Fibroblast of skin of back (primary cell): Measurements from ENCODE around the gene RIMBP3C.
"Not testable (repeated sequence)": the region's sequence is repeated elsewhere in the genome, so short reads cannot be mapped to it uniquely, and the experiment has no call there.

Source experiments
- DNase-seq: peaks from one replicate; pipeline ENCODE4 v3.0.0-alpha.2; 2013

RIMBP3C gene

DNA sequence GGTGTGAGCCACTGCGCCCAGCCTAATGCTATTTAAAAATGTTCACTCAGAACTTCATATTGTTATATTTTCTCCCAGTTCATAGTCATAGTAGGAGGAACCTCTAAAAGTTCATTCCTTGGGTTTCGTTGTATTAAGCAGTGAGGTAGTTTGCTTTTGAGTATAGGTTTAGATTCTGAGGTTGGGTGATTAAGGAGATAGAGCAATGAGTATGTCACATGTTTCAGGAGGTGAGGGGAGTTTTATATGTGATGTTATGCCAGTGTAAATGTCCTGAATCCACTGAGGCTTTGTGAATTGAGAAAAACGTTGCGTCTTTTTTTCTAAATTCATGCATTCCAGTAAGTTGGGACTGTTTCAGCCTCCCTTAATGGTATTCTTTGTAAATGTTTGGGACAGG lies 20.4 kb upstream of the RIMBP3C start:
- DNase-seq: no peak

GRCh38 chr22:21570398-21570797 lies 19.1 kb upstream of the RIMBP3C start:
- DNase-seq: no peak

- DNase-seq: no peak
Observed at GRCh38 chr22:21569459-21570170, 18.4 kb upstream of the RIMBP3C start.

- DNase-seq: not testable (repeated sequence)
Observed at GRCh38 chr22:21569076-21569427, 17.8 kb upstream of the RIMBP3C start.

DNA sequence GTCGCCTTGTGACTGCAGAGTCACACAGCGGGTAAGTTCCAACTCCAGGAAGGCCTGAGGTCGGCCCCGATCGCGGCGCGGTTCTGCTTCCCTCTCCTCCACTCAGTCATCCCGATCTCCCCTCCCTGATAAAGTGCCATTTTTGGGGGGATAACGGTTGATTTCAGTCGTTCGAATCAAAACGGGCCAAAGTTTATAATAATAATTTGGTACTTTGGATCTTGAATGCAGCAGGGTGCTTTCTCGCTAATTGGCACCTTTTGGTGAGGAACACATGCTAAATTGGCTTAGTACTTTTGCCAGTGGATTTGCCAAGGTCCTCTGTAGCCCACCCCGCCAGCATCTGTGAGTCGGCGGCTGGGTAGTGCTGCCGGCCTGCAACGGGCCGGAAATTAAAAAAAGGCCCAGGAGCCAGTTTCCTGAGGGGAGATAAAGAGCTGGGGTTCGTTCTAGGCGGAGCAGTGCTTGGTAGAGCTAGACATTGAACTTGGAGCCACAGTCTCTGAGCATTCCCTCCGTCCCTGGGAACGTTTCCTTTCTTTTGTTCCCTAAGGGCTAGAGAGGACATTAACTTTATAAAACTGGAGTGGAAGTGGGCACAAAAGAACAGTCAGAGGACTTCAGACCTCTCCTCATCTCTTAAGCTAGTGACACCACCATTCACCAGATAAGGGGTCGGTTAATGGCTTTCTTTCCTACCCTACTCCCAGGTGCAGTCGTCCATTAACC lies 17.2 kb upstream of the RIMBP3C start:
- peak; percentile 46 for DNase-seq

- DNase-seq: peak; percentile 86
Observed at GRCh38 chr22:21567456-21568346, 16.4 kb upstream of the RIMBP3C start, which contains the start of gene UBE2L3. TSS of gene UBE2L3 (plus strand) at chr22:21567714. CDS start at chr22:21567745, 31 bp downstream.

GRCh38 chr22:21564411-21564810 lies 13.2 kb upstream of the RIMBP3C start:
- no peak for DNase-seq

DNA sequence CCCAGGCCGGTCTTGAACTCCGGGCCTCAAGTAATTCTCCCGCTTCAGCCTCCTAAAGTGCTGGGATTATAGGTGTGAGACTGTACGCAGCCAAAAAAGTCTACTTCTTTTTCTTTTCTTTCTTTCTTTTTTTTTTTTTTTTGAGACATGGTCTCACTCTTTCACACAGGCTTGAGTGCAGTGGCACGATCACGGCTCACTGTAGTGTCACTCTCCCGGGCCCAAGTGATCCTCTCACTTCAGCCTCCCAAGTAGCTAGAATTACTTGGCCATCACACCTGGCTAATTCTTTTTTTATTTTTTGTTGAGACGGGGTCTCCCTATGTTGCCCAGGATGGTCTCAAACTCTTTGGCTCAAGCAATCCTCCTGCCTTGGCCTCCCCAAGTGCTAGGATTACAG lies 12.7 kb upstream of the RIMBP3C start:
- no peak for DNase-seq

GRCh38 chr22:21560657-21561056 lies 9.4 kb upstream of the RIMBP3C start:
- not testable (repeated sequence) for DNase-seq

- not testable (repeated sequence) for DNase-seq
Observed at GRCh38 chr22:21559345-21560125, 8.3 kb upstream of the RIMBP3C start.

DNA sequence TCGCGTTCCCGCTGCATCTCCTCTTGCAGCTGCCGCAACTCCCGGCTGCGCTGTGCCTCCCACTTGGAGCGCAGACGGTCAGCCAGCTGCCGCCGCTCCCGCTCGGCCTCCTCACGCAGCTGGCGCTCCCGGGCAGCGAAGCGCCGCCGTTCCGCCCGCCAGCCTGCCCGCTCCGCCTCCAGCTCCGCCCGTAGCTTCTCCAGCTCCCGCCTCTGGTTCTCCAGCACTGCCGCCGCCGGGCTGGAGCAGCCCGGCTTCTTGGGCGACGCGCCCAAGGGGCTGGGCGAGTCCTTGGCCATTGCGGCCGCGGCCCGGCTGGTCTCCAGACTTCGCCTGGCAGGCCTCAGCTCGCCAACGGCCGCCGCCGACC lies 598 bp downstream of the RIMBP3C start:
- DNase-seq: not testable (repeated sequence)

DNA sequence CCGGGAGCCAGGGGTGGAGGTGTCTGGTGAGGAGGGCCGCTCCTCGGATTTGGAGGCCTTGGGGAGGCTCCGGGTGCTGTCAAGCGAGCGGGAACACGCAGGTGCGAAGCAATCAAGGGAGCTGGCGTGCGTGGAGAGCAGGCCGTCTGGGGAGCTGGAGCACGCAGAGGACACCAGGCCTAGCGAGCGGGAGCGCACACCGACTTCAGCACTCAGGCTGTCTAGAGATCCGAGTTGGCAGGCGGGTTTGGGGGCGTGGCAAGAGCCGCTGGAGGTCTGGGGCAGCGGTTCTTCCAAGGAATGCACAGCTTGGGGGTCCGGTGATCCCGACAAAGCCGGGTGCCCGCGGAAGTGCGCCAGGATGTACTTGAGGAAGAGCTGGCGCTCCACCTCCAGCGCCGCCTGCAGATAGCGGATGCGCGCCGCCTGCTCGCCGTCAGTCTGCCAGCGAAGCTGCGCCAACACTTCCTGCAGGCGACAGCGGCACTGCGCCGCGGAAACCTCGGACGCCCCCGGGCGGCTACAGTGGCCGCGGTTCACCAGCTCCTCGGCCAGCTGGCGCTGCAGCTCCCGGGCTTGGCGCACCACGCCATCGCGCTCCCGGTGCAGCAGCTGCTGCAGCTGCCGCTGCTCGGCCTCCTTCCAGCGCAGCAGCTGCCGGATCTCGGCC lies 1.1 kb downstream of the RIMBP3C start:
- not testable (repeated sequence) for DNase-seq

- DNase-seq: not testable (repeated sequence)
Observed at GRCh38 chr22:21549558-21549957, 1.7 kb downstream of the RIMBP3C start.

DNA sequence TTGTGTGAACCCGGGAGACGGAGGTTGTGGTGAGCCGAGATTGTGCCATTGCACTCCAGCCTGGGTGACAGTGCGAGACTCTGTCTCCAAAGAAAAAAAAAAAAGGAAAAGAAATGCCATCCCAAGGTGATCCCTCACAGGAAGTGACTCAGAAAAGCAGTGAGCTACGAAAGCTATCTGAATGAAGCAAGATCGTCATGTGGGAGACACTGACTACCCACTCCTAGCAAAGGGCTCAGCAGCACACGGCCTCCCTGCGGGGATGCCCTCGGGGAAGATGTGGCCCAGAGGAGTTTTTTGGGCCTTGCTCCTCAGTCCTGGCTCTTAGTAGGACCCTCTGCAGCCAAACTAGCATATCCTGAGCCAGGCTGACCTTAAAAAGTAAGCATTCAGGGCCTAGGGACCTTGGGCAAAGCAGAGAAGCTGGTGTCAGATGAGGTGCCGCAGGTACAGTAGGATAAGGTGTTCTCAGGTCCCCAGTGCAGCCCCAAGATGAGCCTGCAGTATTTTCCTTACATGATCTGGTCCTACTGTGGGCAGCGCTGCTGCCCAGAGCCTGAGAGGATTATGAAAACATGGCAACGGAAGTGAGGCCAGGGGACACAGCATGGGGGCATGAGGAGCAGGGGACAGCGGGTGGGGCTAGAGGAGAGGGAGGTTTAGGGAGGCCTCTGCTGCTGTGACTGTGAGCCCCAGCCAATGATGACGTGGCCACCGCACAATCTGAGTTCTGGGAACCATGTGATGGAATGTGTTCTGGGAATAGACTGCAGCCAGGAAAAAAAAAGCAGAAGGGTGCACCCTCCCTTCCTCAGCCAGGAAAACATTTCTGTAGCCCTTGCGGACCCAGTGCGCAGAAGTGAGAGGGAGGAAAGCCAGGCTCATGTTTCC lies 6.6 kb downstream of the RIMBP3C start:
- DNase-seq: not testable (repeated sequence)

GRCh38 chr22:21539862-21540261 lies 11.4 kb downstream of the RIMBP3C start:
- DNase-seq: not testable (repeated sequence)

DNA sequence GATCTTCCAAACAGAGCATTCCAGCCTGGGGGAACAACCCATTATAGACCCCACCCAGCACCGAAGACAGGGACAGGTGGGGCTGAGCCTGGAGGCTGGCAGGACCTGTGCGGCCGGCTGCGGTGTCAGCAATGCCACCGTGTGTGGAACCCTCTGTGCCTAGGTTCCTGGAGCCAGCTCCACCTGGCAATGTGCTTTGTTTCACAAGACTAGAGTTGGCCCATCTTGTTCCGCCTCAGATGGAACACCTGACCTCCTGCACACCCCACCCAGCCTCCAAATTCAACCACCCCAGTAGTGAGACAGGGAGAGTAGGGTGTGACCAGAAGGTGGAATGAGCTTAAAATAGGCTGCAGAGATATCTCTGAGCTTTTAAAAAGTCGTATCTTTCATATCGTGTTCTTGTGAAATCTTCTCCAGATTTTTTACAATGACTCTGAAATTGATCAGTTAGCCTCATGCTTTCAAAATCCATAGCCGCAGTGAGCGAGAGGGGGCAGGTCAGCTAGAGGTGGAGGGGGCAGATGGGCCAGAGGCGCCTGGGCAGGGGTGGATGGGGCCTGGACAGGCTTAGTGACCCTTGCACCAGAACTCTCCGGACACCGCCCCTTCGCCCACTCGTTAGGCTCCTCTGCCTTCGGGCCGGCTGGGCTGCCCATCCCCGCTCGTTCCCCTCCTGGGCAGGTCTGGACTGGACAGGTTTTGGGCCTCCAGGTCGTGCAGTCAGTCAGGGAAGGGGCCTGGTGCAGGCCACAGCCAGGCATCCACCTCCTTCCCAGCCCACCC lies 18.2 kb downstream of the RIMBP3C start:
- not testable (repeated sequence) for DNase-seq

DNA sequence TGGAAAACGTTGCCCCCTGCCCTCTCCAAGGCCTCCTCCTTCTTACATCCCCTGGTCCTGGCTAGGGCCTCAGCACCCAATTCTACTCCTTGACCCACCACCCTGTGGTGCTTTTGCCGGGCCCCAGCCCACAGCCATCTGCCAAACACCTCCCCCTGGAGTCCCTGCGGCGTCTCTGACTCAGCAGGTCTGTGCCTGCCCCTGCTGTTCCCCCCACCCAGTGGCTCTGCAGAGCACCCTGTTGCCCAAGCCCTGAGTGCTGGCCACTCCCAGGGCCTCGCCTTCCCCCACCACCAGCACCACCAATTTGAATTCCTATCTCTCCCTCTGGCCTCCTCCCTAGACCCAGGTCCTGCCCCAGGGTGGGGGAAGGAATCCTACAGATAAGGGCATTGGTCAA lies 19.7 kb downstream of the RIMBP3C start:
- not testable (repeated sequence) for DNase-seq

GRCh38 chr22:21526705-21527500 lies 24.4 kb downstream of the RIMBP3C start:
- not testable (repeated sequence) for DNase-seq
